Activated naive CD8-positive, alpha-beta T cell treated with anti-CD3 and anti-CD28 coated beads, Interleukin-2, amount 50 U/mL, for 16 hours (primary cell): Measurements from ENCODE around the gene ADAMTS8.
"Not testable (repeated sequence)": the region's sequence is repeated elsewhere in the genome, so short reads cannot be mapped to it uniquely, and the experiment has no call there.

ENCODE experiments used
- DNase-seq: peaks from one replicate; pipeline ENCODE4 v3.0.0-alpha.2; 2020; ENCODE audit warnings: low read depth, low spot score

Gene ADAMTS8

GRCh38 chr11:130439160-130439519 lies 10.7 kb upstream of the ADAMTS8 start:
- no peak for DNase-seq

DNA sequence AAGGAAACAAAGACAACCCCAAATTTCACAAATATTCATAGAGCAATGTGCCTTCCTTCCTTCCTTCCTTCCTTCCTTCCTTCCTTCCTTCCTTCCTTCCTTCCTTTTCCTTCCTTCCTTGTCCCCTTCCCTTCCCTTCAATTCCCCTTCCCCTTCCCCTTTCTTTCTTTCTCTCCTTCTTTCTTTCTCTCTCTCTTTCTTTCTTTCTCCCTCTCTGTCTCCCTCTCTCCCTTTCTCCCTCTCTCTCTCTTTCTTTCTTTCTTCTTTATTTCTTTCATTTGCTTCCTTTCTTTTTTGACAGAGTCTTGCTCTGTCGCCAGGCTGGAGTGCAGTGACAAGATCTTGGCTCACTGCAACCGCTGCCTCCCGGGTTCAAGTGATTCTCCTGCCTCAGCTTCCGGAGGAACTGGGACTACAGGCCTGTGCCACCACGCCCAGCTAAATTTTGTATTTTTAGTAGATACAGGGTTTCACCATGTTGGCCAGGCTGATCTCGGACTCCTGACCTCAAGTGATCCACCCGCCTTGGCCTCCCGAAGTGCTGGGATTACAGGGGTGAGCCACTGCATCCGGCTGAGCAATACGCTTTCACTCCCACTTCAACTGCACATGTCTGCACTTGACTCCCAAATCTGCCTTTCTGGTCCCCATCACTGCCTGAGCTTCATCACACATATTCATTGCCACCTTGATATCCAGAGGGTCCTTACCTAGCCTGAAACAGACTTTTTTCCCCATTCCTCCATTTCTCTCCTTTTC lies 10.2 kb upstream of the ADAMTS8 start:
- not testable (repeated sequence) for DNase-seq

DNA sequence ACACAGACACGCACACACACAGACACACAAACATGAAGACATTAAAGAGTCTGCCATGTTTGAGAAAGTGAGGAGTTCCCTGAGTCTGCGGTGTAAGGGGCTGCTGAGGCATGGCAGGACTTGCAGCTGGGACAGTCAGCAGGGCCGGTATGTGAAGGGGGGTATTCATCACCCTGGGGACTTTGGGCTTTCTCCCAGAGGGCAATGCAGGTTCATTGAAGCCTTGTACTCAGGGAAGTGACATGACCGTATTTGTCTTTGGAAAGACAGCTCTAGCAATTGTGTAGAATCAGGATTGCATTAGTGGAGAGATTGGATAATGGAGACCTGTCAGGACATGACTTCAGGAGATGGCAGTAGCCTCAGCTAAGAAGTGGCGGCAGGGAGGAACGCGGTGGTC lies 9.4 kb upstream of the ADAMTS8 start:
- no peak for DNase-seq

DNA sequence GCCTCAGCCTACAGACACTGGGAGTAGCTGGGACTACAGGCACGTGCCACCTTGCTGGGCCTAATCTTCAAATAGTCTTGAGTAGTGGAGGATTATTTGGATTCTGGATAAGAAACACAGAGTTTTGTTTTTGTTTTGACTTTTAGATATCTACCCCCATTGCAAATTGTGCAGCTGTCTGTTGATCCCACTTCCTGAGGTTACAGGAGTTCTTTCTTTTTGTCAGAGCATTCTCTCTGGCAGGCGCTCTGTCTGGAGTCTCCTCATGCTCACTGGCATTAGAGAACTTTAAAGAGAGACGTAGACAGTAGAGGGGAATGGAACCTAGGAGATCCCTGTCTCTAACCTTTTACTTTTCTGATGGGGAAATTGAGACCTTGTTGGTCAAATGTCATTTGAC lies 7.8 kb upstream of the ADAMTS8 start:
- no peak for DNase-seq

- no peak for DNase-seq
Observed at GRCh38 chr11:130435671-130436070, 7.3 kb upstream of the ADAMTS8 start.

DNA sequence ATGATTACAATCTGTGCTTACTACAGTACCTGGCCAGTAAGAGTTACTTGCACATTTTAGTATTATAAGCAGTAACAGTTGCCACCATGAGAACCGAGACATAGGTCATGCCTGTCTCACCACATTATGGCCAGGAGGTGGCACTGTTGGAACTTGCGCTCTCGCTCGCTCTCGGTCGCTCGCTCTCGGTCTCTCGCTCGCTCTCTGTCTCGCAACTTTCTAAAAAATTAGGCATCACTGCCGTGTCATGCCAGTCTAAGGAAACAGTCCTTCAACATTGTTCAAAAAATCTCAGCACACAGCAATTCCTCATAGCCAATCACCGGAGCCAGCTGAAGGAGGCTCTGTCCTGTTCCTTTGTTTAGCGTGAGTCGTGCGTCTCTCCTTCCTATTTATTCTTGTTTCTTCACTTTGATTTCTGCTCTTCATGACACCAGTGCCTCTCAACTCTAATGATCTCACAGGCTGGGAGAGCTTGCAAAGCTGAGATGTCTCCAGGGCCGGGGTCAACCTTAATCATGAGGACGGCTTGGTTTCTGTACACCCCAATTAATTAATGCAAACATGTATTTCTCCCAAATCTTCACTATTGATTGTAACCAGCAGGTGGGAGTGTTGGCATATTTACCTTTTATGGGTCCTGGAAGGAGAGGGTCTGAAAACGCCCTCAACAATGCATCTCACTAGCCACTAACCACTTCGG lies 6.3 kb upstream of the ADAMTS8 start:
- peak; percentile 25 for DNase-seq

- no peak for DNase-seq
Observed at GRCh38 chr11:130433357-130433756, 4.9 kb upstream of the ADAMTS8 start.

GRCh38 chr11:130431801-130432200 lies 3.4 kb upstream of the ADAMTS8 start:
- DNase-seq: no peak

GRCh38 chr11:130431331-130431773 lies 2.9 kb upstream of the ADAMTS8 start:
- DNase-seq: peak; percentile 41

- DNase-seq: no peak
Observed at GRCh38 chr11:130429983-130430382, 1.6 kb upstream of the ADAMTS8 start.

GRCh38 chr11:130429120-130429681 lies 792 bp upstream of the ADAMTS8 start:
- no peak for DNase-seq

DNA sequence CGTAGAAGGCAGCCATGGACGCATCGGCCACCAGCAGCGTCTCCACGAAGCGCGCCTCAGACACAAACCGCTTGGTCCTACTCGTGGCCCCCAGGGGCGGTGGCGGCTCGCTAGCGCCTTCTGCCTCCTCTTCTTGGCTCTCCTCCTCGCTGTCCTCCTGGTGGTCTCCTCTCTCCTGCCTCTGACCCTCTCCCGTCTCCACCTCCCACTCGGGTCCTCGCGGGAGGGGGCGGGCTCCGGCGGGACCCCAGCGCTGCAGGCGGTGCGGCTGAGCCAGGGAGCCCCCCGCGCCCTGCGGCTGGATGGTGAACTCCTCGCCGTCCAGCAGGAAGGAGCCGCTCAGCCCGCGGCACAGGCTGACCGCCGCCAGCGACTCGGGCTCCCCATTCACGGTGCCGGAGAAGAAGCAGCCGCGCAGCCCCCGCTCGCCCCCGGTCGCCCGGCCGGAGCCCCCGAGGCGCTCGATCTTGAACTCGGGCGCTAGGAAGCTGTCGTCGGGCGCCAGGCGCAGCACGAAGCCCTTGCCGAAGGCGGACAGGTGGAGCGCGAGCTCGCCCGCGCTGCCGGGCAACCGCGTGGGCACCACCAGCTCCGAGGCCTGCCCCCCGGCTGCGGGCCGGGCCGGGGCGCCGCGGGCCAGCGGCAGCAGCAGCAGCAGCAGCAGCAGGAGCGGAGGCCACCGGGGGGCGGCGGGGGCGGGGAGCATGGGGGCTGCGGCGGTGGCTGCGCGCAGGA lies 661 bp downstream of the ADAMTS8 start:
- no peak for DNase-seq

DNA sequence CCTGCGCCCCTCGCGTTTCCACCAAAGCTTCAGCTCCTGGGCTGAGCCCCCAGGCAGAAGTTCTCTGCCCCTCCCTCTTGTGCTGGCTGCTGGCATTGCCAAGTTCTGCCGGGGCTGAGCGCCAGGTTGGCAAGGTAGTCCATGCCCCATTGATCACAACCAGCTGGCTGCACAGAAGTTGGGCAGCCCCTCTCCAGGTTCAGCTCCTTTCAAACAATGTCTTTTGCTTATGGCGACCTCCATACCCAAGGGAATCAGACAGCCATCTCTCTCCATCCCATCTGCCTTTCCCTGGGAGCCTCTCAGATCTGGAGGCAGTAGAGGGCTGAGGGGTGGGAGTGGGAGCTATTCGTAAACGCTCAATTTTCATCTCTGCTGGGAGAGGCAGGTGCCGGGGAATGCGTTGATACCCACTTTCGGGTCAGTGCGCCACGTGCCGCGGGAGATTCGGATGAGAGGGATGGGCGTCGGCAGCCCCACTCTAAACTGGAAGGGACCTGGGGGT lies 1.5 kb downstream of the ADAMTS8 start:
- DNase-seq: no peak

DNA sequence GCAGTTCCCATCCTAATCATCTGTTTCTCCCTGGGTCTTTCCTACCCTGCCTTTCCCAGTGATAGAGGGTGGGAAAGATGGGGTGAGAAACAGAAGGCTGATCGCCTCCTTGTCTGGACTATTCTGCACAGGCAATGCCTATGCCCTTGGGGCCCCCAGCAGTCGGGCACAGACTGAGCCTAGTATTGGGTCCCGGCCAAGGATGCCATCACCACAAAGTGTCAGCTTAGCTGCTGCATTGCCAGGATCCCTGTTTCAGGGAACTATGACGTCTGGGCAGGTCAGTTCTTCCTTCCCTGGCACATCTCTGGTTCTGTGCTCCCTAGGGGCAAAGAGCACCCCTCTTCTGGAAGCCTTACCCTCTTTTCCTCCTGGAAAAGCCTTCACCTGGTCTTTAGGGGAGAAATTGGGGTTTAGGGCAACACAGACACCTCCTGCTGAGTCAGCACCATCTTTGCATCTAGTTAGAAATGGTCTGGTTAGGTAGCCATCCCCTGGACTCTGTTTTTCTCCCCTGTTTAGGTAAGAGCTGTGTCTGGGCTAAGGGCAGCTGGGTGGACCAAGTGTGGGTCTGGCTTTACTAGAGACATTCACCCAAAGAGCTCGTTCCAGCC lies 2.1 kb downstream of the ADAMTS8 start:
- DNase-seq: no peak

DNA sequence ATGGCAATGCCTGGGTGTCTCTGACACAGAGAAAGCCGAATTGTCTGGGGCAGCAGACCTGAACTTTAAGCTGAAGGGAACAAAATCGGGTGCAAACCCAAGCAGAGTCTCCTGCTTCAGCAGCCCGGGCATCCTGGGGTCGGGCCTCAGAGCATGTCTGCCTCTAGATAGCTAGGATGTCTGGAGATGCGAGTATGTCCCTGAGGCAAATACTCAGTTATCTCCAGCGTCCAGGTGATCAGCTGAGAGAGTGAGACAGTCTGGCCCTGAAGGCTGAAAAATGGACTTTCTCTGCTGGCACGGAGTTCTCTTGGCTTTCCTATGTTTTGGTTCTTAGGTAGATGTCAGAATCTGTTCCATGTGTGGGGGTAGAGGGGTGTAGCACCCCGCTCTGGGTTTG lies 3.3 kb downstream of the ADAMTS8 start:
- no peak for DNase-seq

DNA sequence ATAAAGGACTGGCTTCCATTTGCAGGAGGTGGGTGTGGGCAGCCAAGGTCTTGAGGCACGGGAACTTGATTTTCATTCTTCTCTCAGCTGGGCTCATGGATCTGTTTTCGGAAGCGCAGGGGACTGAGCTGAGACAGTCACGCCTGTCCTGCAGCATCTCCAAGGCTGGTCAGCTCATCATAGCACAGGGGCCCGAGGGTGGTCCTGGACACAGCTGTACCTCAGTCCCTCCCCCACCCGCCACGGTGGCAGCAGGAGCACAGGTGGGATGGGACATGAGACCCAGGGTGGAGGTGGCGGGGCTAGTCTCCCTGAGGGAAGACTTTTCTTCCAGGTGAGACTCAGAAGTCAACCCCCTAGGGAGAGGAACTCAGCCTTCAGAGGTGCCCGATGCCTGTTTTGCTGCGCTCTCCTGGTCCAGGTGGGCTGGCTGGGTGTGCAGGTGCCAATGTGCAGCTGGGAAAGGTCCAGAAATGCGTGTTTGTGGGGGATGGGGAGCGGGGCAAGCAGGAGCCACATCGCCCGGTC lies 3.7 kb downstream of the ADAMTS8 start:
- DNase-seq: no peak

GRCh38 chr11:130423541-130424142 lies 4.8 kb downstream of the ADAMTS8 start:
- no peak for DNase-seq

- no peak for DNase-seq
Observed at GRCh38 chr11:130422251-130422995, 6.0 kb downstream of the ADAMTS8 start.

DNA sequence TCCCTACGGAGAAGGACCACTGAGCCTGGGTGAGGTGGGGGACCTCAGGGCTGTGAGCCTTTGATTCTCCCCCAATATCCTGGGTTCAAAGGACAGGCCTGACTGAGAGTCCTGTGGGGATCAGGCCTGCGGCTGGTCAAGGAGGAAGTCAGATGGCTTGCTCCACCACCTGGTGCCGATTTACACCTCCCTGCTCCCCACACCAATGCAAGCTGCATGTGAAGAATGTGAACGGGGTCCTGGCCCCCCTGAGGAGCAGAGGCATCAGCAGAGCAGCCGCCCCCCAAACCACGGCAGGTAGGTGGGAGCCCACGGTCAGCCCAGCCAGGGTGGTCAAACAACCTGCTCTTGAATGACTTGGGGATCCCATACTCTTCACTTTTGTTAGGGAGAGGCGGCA lies 6.7 kb downstream of the ADAMTS8 start:
- DNase-seq: no peak

GRCh38 chr11:130421199-130421585 lies 7.2 kb downstream of the ADAMTS8 start:
- DNase-seq: no peak
